Adrenal gland (tissue), 5 donors: ENCODE results near the gene PRLR.

Source experiments
- POLR2A ChIP-seq, 2 donors: fragments of 450-650 bp; IDR thresholded peaks; one replicate each; pipeline ENCODE4 v1.6.1; 2017; ENCODE audit warnings: antibody characterized with exemption in 2 of 2, mild to moderate bottlenecking in 2 of 2, moderate library complexity in 1 of 2
- TF ChIP-seq, protein P1 (sequence below), 6 experiments: fragments of 450-650 bp in 4 of 6; fragments of 200-600 bp in 2 of 6; sonication (generic) in 1 of 6; IDR thresholded peaks; 1 replicate in 5 of 6; 2 replicates in 1 of 6; pipeline versions ENCODE4 v1.5.1 to v1.8.0; 2016 to 2021; ENCODE audit warnings: antibody characterized with exemption in 6 of 6, mild to moderate bottlenecking in 2 of 6, moderate library complexity in 1 of 6
- donor health status: DM: no; HTN: no; CAD: no.

- TF ChIP-seq, protein P1, sequence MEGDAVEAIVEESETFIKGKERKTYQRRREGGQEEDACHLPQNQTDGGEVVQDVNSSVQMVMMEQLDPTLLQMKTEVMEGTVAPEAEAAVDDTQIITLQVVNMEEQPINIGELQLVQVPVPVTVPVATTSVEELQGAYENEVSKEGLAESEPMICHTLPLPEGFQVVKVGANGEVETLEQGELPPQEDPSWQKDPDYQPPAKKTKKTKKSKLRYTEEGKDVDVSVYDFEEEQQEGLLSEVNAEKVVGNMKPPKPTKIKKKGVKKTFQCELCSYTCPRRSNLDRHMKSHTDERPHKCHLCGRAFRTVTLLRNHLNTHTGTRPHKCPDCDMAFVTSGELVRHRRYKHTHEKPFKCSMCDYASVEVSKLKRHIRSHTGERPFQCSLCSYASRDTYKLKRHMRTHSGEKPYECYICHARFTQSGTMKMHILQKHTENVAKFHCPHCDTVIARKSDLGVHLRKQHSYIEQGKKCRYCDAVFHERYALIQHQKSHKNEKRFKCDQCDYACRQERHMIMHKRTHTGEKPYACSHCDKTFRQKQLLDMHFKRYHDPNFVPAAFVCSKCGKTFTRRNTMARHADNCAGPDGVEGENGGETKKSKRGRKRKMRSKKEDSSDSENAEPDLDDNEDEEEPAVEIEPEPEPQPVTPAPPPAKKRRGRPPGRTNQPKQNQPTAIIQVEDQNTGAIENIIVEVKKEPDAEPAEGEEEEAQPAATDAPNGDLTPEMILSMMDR (IDR thresholded peaks at IDR 0.05) = no peak
- TF ChIP-seq POLR2A (IDR thresholded peaks at IDR 0.05) = no peak
Measured at GRCh38 chr5:35201291-35201690, 29.0 kb downstream of the PRLR start.
